ENCODE results near the gene LMCD1.

GRCh38 chr3:8567784-8568575 is 66.4 kb downstream of the LMCD1 start:
- no peak for TF ChIP-seq POLR2AphosphoS5 (IDR thresholded peaks at IDR 0.05; ENCODE audit: low read depth, low read length)
- TF ChIP-seq, protein P1, sequence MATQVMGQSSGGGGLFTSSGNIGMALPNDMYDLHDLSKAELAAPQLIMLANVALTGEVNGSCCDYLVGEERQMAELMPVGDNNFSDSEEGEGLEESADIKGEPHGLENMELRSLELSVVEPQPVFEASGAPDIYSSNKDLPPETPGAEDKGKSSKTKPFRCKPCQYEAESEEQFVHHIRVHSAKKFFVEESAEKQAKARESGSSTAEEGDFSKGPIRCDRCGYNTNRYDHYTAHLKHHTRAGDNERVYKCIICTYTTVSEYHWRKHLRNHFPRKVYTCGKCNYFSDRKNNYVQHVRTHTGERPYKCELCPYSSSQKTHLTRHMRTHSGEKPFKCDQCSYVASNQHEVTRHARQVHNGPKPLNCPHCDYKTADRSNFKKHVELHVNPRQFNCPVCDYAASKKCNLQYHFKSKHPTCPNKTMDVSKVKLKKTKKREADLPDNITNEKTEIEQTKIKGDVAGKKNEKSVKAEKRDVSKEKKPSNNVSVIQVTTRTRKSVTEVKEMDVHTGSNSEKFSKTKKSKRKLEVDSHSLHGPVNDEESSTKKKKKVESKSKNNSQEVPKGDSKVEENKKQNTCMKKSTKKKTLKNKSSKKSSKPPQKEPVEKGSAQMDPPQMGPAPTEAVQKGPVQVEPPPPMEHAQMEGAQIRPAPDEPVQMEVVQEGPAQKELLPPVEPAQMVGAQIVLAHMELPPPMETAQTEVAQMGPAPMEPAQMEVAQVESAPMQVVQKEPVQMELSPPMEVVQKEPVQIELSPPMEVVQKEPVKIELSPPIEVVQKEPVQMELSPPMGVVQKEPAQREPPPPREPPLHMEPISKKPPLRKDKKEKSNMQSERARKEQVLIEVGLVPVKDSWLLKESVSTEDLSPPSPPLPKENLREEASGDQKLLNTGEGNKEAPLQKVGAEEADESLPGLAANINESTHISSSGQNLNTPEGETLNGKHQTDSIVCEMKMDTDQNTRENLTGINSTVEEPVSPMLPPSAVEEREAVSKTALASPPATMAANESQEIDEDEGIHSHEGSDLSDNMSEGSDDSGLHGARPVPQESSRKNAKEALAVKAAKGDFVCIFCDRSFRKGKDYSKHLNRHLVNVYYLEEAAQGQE (IDR thresholded peaks at IDR 0.05; ENCODE audit: insufficient read depth in 1 of 2, low read depth in 2 of 2, low read length in 2 of 2) = no peak

Measured in PFSK-1 (cell line).